ACHN (cell line): Measurements from ENCODE around the gene ARHGAP15.

Source experiments
- DNase-seq: peaks from one replicate; pipeline ENCODE4 v3.0.0-alpha.2; 2015
- in situ Hi-C: cut with HindIII; loops from 2 replicates; pipeline ENCODE4 v1.10.0; 2017; ENCODE audit warnings: low sequenced_read_pairs, low pct_ligation_motif_present, low pct_unique_long_range_greater_than_20kb

The ARHGAP15 gene

DNA sequence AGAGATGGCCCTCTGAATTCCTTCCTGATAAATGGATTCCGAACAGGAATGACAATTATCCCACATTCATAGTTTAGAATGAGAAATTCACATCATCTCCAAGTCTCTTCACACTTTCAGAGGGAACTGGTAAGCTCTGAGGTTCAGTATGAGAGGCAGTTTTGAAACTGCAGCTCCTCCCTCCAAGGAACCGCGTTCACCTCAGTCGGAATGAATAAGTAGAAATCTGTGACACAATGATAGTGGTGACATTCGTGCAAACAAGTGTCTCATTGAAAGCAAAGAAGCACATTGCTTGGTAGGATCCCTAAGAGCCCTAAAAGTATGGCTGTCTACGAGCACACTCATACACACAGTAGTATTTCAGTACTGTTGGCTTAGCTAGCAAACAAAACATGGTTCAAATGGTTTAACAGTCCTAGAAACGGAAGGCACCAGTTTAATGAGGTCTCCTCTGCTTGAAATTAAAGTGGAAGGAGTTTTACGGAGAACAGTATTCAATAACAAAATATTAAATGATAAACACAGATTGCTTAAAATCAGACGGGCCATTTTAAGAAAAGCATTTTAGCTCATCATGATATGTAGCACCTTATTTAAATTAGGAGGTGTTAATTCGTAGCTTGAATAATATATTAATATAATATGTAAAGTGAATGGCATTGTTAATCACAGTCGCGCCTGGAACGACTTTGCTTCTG, 225.0 kb downstream of the ARHGAP15 start:
- in situ Hi-C loops = no loop called here
- no peak for DNase-seq

DNA sequence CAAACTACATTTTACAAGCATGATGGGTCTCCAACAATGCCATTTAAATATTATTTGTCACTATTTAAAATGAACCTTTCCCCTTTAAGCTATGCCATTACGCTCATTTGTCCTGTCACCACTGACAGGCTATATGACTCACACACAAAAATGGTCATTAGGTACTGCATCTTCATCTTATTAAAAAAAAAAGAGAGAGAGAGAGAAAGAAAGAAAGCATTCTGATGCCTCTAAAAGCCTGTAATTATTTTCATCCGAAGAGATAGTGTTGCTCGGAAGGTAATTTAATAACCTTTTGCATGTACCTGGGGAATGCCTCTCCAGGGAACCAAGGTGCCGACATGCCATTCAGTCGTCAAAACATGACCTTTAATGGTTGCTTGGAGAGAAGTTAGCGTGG, 226.7 kb downstream of the ARHGAP15 start:
- in situ Hi-C loops = no loop called here
- no peak for DNase-seq

DNA sequence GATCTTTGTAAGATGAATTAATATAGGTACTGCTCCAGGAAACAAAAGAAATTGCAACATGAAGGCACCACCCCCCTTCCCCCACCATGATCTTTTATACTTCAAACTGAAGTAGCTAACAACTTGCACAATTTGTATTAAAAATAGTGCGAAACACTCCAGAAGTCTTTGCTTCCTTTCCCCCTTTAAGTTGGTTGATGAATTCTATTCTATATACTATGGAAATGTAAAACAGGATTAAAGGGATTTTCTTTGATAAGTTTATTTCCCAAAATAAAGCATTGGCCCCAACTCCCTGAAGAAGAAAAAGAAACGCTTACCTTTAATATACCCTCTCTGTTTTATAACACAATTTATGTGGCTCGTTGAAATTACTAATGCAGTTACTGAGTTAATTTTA, 227.1 kb downstream of the ARHGAP15 start:
- DNase-seq = no peak
- in situ Hi-C loops = no loop called here

DNA sequence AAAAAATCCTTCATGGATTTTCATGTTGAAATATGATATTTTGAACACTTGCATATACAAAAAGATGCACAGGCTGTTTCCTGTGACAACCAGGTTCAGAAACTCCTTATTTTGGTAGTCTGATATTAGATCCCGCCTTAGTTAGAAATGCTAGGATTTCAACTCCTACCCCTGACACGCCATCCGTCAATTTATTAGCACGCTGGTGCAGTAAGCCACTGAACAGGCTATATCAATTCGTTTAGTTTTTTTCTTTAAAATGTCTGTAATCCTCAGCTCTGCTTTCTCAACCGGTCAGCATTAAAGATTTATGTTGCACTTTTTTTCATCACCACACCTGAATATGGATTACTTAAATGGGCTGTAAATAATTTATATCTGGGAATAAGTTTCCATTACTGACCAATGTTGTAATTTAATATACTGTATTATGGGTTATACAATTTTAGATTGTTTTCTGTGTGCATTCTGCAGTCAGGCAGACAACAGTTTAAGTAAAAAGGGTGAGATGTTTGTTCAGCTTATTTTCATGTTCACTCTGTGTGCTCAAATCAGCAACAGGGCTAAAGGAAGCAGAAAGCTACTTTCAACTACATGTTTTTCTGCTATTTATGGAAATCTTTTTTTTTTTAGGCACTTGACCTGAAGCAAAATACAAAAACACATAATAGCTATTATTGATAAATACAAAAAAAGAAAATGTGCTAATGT, 227.7 kb downstream of the ARHGAP15 start:
- in situ Hi-C loops = no loop called here
- no peak for DNase-seq

DNA sequence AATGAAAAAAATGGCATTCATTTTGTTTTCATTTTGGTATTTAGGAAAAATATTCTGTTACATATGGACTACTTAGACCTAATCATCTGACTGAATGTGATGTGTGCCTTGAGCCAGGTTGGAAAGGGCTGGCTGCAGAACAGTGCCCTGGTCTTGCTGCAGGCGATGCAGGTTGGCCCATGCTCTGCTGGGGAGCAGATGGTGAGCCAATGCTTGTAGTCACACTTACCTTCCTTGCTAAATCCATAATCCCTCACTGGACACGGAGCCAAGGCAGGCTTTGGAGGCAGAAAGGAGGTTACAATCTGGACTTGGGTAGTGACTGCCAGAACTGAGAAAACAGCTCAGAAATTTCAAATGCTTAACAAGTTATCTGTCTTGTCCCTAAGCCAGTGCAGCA, 228.7 kb downstream of the ARHGAP15 start:
- no peak for DNase-seq
- in situ Hi-C loops = no loop called here

DNA sequence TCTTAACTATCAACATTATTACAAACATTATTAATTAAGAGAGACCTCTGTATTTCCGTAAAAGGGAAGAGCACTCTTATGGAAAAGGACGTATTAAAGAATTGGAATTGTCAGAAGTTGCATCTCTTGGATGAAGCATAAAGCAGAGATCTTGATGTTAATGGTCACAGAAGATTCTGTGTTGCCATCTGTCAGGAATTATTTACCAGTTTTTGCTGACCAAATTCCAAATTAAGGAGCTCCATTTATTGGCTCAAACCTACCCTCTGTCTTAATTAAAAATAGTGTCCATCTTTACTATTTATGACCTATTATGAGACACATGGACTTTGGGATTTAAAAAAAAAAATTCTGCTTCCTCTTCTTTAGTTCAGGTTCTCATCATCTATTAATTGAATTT, 232.1 kb downstream of the ARHGAP15 start:
- in situ Hi-C loops = no loop called here
- no peak for DNase-seq

DNA sequence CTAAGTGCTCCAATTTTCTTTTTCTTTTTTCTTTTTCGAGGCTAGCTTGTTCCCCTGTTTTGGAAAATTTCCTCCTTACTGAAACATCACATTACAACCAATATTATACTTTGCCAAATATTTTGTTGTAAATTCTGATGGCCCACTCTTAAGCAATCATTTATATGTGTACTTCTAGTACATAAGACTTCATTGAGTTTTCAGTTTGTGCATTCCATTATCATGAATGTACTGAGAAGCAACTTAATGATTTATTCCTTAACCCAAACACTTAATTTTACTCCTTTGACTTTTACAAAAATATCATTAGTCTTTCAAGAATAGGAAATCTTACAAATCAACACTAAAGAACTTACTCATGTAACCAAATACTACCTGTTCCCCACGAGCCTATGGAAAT, 242.4 kb downstream of the ARHGAP15 start:
- in situ Hi-C loops = no loop called here
- DNase-seq = no peak

DNA sequence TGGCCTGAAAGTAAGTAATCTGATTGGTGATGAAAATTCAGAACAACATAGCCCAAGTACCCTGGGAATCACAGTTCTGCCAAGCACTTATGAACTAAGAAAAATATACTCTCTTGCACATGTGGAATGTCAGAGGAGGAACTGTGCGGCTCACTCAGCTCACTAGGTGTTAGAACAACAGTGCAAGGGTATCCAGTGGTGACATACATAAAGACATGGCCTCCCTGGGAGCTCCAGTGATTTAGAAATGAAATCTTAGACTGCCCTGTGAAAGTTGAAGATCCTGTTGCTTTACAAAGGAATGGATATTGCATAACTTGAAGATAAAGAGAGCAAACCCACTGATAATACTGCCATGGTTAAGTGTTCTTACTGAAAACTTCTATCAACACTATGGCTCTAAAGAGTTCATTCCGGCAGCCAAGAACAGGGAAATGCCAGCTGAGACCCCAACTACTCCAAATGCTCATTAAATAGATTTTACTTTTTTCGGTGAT, 246.2 kb downstream of the ARHGAP15 start:
- in situ Hi-C loops = no loop called here
- DNase-seq = no peak

DNA sequence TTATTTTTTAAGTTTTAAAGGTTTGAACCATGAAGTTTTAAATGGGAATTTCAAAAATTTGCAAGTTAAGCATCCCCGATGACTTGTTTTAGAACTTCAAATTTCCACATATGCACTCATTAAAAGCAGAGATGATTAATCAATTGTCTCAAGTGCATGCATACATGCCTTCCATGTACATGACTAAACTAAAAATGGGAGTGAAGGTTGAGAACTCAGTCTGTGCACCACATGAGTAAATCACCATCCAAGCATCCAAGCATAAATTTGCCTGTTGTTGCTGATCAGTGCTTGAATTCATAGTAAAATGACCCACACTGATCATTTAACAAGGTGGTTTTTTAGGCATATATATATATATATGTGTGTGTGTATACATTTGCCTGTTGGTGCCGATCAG, 249.8 kb downstream of the ARHGAP15 start:
- in situ Hi-C loops = no loop called here
- DNase-seq = no peak

DNA sequence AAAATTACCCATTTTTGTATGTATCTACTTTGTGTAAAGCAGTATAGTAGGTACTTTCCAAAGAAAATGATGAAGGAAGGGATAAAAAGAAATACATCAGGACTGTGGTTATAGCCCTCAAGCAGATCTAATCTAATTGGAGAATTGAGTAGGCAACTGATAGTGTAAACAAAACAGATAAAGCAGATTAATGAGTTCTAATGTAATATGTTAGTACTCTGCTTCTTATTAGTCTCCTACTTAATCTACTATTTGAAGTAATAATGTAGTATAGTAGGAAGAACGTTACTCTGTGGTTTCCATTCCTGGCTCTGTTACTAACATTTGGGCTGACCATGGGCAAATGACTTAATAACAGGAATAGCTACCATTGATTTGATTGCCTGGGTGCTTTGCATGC, 250.7 kb downstream of the ARHGAP15 start:
- DNase-seq = no peak
- in situ Hi-C loops = no loop called here

DNA sequence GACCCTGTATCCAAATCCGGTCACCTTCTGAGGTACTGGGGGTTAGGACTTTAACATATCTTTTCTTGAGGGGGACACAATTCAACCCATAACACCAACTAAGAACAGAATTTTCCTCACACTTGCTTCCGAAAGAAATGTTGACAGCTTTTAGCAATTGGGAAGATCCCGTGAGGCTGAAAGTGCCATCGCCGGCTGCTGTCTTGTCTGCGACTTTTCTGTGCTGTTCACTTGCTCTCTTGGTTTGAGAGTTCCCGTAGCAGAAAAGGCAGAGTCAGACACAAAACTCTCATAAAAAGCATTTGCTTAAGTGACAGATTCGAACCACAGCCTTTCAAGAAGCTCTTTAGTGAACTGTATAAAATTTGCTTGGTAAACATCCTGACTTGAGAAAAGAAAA, 253.4 kb downstream of the ARHGAP15 start:
- no peak for DNase-seq
- in situ Hi-C loops = no loop called here

DNA sequence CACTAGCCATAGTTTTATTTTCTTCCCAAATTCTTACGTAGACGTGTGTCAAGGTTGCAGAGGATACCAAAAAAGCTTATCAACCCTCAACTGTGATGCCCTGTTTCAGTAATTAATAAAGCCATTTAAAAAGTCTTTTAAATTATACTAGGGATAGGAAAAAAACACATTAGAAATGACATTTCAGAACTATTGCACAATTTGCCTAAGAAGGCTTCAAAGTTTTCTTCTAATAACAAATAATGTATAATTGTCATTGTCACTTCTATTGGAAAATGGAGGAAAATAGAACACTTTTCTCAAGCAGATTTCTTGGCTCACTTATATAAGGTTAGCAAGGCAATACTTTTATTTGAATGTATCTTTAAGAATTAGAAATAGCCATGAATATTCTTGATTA, 253.8 kb downstream of the ARHGAP15 start:
- in situ Hi-C loops = no loop called here
- DNase-seq = no peak

DNA sequence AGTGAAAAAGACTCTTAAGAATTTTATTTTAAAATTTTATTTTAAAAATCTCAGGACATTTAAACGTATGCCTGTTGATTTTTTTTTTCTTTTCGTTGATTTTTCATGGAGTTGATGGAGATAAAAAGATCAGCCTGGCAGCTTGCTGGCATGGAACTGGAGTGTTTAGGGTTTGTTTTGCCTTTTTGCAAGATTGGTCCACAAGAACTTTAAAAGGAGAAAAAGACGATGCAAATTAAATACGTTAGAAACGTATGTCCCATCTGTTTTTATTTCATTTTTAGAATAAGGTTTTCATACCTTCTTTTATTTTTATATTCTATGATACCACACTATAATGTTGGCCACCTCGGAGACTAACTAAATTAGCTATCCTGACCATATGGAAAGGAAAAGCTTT, 254.9 kb downstream of the ARHGAP15 start:
- in situ Hi-C loops = no loop called here
- no peak for DNase-seq

DNA sequence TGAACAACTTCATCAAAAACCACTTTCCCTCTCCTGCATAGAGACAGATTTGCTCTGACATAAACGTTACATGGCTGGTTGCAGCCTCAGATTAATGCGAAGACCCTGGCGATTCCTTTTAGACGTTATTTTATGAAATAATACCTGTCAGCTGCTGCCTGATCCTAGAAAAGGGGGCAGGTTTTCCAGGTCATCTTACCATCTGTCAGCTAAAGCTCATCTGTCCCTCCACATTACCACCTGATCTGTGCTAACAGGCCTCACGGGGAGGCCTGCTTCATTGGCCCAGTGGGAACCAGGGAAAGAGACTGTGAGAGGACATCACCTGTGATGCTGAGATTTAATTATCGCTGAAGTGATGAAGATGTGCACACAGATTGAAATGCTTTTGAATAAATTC, 261.0 kb downstream of the ARHGAP15 start:
- DNase-seq = no peak

DNA sequence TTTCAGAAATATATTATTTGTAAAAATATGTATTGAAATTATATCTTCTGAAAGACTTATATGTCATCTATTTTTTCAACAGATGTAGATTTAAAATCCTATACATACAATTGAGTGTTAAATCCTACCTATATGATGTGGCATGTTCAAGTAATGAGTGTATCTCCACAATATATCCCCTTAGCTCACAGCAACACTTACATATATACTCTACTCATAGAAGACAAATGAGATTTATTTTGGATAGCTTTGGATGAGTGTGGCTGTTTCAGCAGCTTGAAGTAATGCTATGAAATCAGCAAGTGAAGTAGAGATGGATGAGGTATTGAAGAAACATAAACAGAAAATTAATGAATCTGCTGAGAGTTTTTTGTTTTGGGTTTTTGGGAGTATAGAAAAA, 263.1 kb downstream of the ARHGAP15 start:
- DNase-seq = no peak
- in situ Hi-C loops = no loop called here

More for the DNA sequence above, 261.0 kb downstream of the ARHGAP15 start:
- in situ Hi-C loops = no loop called here

DNA sequence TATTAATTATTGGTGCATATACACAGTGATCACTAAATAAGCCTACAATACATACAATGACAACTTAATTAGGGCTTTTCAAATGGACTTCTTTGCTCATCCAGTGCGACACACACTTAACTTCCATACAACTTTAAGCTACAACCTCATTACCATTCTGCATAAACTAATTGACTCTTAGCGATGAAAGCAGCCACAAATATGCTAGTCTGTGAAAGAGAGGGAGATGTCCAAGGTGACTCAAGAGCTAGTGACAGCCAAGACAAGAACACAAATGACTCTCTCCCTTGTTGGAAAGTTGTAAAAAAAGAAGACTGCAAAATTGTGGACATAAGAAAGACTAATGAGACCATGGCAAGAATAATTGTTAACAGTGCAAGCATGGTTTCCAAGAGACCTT, 264.8 kb downstream of the ARHGAP15 start:
- DNase-seq = no peak
- in situ Hi-C loops = no loop called here

DNA sequence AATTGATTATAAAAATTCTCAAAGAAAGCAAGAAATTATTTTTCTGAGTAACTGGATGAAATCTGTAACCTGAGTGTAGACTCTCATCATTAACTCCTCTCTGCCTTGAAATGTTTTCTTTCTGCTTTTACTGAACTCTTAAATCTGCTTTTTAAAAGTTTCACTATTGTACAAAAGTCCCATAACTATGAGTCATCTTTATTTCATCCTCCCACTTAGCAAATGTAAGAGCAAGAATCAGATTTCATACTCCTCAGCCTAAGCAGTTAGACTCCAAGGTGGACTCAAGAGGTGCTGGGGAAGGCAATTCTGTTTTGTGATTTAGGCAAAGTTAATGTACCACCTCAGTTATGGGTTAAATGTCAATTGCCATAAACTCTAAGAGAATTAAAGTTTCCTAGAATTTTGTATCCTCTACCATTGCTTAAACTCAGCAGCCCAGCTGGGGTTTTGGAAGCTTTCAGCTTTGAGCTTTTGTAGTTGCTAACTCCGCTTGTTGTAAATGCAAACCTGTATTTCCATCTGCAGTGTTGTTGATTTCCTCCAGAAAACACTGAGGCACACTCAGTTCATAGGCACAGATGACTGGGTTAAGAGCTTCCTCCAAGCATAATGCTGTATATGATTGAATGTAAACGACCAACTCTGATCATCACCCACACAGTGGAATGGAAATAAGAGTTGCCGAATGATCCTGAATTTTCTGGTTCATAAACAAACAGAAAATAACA, 268.8 kb downstream of the ARHGAP15 start:
- peak; percentile 21 for DNase-seq
- in situ Hi-C loops = no loop called here

DNA sequence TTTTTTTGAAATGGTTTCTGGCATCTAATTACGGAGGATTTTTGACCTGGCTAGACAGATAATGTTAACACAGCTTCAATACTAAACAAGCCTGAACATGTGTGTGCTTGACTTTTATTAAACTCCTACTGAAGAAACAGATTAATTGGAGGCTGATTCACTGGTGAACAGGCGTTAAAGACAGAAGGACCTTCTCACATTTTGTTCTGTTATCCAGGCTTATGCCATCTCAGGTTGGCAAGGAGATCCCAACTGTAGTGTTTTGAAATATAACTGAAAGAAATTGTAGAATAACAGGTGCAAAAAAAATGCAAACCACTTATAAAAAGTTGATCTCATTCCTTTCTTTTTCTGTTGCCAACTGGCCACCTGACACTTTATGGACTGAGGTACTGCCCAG, 269.6 kb downstream of the ARHGAP15 start:
- DNase-seq = no peak

DNA sequence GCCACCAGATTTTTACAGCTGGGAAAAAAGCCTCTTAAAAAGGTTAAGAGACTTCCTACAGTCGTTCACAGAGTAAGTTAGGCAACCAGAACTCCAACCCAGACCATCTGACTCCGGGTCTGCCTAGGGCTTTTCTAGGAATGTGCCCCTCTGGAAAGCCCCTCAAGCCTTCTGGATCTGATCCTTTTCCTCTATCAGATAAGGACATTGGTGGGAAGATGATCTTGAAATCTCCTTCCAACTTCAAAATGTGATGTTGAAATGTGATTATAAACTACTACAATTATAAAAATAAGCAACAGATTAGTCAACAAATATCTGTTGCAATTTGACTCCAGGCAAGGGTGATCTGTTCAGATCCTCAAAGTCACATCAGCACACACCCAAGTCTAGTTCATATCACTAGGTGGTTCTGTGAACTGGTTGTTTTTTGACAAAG, 270.4 kb downstream of the ARHGAP15 start:
- in situ Hi-C loops = no loop called here
- no peak for DNase-seq

More for the DNA sequence above, 269.6 kb downstream of the ARHGAP15 start:
- in situ Hi-C loops = no loop called here
